Skin epidermis (tissue), 12 donors: ENCODE measurements around the gene SCG5.

Experiments
- H3K27ac ChIP-seq, 21 experiments: fragments of 200-600 bp; sonication (generic) in 11 of 21; one replicate each; pipeline ENCODE4 v1.5.0; 2020; ENCODE audit warnings: mild to moderate bottlenecking in 3 of 21, inconsistent platforms in 2 of 21, moderate library complexity in 2 of 21
- H3K4me3 ChIP-seq, 7 experiments: fragments of 200-600 bp; sonication (generic) in 2 of 7; one replicate each; pipeline ENCODE4 v1.5.0; 2020; ENCODE audit warnings: inconsistent platforms in 2 of 7, mild to moderate bottlenecking in 2 of 7, moderate library complexity in 1 of 7

Gene SCG5

DNA sequence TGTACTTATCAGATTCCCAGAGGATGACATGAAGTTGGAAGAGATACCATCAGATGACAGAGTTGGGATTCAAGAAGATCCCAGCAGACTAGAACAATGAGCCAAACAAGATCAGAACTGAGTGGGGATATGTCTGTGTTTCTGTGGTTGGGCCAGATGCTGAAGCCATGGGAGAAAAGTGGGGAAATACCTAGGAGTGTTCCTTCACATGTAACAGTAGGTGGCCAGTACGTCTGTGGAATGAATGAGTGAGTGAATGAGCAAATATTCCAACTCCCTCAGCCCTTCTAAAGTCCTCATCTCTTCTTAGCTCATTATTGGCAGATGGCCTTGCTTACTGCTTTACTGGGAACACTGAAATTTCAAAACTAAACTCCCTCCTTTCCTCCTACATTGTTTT lies 44.1 kb downstream of the SCG5 start:
- H3K27ac ChIP-seq = peak overlapping the region in 3 of 21 experiments; percentile 5 to 37 (median 14)
- H3K4me3 ChIP-seq = no peak overlapping the region

DNA sequence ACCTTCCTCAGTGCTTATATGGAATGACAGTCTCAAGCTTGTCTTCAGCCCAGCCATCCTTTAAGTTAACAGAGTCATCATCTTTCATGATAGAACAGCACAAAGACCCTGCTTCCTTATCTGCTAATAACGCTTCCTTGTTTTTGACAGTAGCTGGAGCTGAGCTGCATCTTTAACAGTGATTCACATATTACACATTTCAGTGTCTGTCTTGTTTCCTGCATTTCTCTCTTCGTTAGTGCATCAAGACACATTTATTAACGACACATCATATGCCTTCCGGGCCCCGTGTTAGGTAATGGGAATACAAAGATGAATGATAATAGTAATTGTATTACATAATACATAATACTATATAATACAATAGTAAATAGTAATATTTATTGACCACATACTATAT lies 46.0 kb downstream of the SCG5 start:
- H3K27ac ChIP-seq = peak overlapping the region in 3 of 21 experiments; percentile 5 to 47 (median 46)
- H3K4me3 ChIP-seq = no peak overlapping the region

DNA sequence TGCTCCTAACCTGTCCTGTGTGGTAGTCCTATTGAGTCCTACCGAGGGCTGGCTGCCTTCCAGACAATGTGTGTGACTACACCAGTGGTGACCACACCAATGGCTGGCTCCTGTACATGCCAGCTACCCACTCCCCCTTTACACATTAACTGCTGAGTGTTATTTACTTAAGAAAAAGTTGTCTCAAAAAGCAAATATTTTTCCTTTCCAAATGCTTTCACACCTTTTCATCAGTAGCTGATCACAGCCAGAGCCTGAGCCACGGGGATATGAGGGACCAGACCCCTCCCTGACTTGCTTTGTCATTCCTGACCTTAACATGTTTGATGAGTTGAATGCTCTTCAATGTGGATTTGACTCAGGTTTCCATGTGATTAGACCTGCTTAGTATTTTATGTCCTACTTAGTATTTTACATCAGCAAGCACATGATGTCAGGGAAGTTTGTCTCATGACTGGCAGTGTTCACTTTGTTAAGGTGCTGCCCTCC lies 46.7 kb downstream of the SCG5 start:
- H3K4me3 ChIP-seq = no peak overlapping the region
- H3K27ac ChIP-seq = peak overlapping the region in 5 of 21 experiments; percentile 5 to 47 (median 46)

DNA sequence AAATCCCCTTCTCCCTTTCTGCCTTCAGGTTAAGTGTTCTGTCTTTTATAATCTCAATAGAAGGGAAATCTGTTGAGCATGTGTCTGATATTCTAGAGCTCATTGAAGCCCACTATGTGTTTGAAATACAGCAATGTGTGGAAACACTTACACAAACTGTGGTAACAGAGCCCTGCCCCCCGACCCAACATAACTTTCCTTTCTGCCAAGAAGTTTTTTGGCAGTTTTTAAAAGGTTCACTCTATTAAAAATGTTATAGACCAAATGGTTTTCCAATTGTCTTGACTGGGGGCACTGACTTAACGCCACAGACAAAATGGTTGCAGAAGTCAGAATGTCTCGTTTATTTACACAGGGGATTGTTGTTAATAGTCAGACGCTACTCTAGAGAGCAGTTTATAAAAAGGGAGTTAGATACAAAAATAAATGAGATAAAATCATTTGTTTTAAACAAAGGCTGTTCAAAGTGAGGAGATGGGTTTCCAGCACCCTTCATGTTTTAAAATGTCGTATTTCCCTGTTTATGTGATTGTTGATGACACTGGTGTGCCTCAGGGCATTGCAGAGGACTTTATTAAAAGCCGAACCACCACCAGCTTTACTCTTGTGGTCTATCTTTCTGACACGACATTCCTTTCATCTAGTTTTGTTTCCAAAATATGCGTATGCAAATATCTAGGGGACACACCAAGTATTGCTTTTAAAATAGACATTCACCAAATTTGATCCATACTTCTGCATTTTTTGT lies 49.6 kb downstream of the SCG5 start:
- Histone ChIP-seq H3K27ac (no peak overlapping the region), H3K4me3 (no peak overlapping the region)

DNA sequence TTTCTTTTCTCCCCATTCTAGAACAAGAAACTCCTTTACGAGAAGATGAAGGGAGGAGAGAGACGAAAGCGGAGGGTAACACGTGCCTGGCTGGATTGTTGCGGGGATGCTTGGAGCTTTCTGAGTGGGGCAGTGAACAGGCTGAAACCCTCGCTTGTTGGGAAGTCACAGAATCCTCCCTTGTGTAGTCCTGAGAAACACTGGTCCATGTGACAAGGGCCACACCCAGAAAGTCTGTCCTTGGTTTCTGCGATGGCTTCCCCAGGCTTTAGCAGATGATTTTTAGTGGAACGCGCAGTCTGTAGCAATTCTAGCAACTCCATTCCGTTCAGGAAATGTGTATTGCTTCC lies 50.2 kb downstream of the SCG5 start:
- Histone ChIP-seq H3K27ac (no peak overlapping the region), H3K4me3 (no peak overlapping the region)

DNA sequence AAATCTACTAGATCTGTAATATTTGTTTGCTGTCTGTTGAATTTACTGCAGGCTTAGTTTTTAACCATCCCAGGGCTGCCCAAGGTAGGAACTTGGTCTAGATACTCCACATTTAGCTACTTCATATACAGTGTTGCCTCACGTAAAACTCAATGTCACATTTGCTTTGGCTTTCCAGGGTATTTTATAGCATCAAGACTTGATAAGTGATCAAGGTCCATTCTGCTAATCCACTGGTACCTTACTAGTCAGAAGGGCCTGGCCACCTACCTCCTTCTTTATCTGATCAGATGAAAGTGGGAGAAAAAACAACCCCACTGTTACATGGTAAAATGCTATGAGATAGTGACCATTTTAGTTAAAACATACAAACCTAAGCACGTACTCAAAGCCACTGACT lies 50.8 kb downstream of the SCG5 start:
- Histone ChIP-seq H3K4me3 (no peak overlapping the region), H3K27ac (no peak overlapping the region)

DNA sequence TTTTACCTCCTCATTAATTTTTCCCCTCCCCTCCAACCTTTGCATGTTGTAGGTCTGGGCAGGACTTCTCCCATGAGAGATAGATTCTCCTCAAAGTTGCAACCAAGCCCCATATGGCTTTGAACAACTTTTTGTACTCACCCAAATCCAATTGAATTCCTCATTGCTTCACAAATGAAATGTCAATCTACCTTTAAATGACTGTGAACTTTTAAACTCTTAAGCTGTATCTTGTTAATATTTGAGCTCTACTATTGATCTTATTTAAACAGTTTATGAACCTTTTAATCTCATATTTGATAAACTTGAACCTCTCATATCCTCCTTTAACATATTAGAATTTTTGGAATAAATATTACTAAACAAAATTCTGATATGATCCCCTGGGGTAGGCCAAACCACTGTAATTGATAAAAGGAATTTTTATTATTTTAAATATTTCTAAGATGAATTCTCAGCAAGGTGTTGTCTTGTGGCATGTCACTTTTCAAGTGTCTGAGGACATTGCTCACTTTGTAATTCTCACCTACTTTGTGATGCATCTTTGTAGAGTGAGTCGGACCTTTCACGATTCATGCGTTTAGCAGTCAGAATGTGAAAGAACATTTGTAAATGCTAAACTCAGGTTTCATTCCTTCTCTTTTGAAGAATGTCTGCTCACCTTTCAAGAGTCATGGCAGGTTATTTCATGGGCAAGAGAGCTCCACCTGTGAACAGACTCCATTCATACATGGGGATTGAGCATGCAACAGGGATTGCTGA lies 52.9 kb downstream of the SCG5 start:
- Histone ChIP-seq H3K27ac (no peak overlapping the region), H3K4me3 (no peak overlapping the region)

DNA sequence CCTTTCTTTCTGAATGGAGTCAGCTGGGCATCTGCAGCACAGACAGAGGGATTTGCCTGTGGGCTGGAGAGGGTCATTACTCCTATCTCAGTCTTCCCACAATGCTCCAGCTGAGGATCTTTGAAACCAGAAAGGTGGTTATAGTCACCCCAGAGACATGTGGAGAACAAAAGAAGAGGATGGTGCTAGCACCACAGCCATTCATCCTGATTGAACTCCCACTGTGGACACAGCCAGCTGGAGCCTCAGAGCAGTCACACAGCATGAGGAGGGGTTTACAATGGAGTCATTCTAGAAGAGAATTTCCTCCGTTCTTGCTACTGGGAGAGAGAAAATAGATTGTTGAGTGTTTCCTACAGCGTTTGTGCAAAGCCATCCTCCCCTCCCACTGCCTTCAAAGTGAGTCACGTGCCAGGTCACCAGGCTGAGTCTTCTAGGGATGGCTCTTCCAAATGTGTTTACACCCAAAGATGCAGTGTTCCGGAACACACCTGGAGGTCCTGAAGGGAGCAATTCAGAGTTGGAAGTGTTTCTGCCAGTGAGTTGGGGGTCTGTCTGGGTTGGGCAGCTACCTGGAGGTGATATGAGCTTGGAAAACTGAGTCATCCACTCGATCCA lies 57.4 kb downstream of the SCG5 start:
- no peak overlapping the region for H3K27ac ChIP-seq
- H3K4me3 ChIP-seq = no peak overlapping the region

DNA sequence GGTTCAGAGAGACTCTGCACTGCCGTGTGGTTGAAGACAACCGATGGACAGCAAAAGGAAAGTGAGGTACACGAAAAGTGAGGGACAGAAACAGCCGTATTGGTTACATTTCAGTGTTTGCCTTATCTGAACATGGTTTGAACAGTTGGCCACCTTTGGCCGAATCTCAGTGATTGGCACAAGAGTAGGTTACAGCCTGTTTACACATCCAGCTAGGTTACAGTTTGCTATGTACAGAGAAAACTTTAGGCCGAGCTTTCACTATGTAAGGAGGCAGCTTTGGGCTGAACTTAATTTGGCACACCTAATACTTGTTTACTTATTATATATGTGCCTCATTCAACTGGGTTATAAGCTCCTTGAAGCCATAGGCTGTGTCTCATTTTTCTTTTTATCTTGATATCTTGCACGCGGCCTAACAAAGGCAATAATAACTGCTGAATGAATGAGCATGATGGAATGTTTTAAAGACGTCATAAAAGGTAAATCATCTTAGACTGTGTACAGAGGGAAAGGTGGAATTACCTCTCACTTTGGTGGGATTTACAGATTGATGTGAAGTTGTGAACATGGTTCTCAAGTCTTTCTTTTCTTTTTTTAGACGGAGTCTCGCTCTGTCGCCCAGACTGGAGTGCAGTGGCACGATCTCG lies 59.1 kb downstream of the SCG5 start:
- no peak overlapping the region for H3K27ac ChIP-seq
- no peak overlapping the region for H3K4me3 ChIP-seq

DNA sequence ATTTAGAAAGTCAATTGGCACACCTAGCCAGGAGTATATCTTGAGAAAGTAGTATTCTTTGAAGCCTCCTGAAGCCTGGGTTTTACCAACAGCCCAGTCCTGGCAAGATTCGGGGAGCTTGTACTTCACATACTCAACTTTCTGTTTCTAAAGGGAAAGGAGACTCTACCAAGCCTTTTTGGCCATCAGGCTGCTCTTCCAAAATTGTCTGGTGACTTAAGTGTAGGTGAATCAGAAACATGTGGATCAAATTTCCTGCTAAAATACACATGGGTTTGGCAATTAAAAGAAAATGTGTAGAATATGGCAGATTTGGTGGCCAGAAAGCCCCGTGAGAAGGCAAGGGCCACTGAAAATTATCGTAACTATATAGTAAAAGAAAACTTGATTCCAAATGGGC lies 60.4 kb downstream of the SCG5 start:
- H3K27ac ChIP-seq = peak overlapping the region in 2 of 21 experiments; percentile 51 to 65

DNA sequence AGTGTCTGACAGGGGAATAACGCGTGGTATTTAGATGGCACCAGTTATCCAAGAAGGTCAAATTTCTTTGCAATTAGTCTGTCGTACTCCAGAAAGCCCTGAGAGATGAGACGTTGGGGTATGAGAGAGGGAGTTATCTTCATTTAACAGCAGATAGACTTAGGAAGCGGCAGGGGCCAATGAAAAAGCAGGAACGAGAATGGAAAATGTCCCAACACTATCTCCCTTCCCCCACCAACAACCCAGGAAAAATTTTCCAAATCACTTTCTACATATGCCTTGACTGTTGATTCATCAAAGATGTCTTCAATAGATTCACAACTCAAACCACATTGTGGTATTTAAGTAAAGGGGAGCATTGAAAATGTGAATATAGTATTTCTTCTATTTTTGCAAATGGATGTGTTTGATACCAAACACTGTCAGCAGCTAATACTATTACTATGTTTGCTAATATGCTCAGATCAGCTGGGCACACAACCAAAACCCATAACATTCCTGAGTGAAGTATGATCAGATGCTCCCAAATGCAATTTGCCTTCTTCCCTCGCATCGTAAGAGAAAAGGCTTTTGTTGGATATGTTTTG lies 63.0 kb downstream of the SCG5 start:
- H3K4me3 ChIP-seq = no peak overlapping the region
- H3K27ac ChIP-seq = peak overlapping the region in 1 of 21 experiments; percentile 13

More for the DNA sequence above, 60.4 kb downstream of the SCG5 start:
- H3K4me3 ChIP-seq = no peak overlapping the region

DNA sequence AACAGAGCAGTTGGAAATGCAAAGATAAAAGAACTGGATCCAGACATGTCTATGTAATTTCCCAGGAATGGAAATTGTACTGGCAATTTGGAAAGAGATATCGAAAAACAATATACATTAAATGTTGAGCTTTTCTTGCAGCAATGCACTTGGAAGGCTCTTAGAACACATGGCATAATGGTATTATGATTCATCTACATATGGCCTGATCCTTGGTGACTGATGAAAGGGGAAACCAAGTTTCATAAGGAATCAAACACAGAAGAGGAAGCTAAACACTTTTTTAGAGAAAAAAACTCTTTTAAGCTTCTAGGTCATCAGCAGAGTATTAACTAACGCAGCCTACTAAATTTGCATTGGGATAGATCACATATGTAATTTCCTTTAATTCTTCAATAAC lies 63.9 kb downstream of the SCG5 start:
- Histone ChIP-seq H3K27ac (peak overlapping the region in 3 of 21 experiments; percentile 15 to 61 (median 51)), H3K4me3 (no peak overlapping the region)

DNA sequence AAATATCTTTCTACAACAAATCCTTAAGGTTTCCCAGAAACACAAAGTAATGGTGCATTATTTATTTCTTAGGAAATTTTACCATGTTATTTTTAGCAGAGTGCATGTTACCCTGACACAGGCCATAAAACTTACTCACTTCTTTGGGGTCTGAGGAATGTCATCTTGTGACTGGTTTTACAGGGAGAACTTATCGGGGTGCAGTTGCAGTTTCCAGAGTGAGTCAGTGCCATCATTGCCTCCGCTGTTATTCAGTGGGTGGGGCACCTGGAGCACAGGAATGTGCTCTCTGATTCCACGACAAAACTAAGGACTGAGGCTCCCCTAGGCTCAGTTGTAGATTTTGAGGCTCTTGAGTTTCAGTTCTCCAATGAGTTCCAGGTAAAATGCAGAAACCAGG lies 65.2 kb downstream of the SCG5 start:
- no peak overlapping the region for H3K27ac ChIP-seq

DNA sequence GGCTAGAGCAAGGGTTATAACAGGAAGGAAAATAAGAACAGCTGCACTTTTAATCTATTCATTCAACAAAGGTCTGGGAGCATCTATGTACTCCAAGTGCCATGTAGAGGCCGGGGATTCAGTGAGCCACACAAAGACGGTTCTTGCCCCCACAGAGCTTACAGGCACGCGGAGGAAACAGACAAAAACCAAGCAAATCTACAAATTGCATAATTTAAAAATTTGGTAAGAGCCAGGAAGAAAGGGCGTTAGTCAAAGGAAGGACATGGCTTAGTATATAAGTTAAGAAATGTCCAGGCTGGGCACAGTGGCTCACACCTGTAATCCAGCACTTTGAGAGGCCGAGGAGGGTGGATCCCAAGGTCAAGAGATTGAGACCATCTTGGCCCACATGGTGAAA lies 65.9 kb downstream of the SCG5 start:
- H3K4me3 ChIP-seq = no peak overlapping the region
- no peak overlapping the region for H3K27ac ChIP-seq

More for the DNA sequence above, 65.2 kb downstream of the SCG5 start:
- H3K4me3 ChIP-seq = no peak overlapping the region

DNA sequence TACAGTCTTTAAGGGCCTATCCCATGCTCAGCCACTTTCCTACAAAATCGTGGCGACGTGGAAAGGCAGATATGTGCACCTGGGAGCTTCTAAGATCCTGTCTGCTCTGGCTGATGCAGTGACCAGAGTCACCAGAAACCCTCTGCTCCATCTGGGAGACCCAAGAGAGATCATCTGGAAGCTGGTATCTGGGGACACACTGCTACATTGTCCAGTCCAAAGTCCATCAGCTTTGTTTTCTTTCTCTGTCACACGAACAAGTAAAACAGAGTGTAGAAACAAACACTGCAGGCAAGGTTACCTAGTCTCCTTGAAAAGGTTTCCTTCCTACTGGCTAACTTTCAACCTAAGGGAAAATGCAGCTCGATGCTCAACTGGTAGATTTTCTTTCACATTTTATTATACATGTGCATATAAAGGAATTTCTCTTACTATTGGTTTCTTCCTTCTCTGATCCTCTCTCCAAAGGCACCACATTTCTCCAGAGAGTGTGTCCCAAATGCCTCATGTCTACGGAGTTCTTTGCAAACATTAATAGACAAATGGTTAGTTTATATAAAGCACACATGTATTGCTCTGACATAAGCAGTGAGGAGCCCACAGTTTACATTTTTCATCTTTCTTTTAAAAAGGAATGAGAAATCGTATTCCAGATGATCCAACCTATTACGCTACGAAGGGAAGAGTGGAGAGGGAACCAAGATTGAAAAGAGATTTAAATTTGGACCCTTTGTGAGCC lies 68.0 kb downstream of the SCG5 start:
- H3K4me3 ChIP-seq = no peak overlapping the region
- no peak overlapping the region for H3K27ac ChIP-seq

DNA sequence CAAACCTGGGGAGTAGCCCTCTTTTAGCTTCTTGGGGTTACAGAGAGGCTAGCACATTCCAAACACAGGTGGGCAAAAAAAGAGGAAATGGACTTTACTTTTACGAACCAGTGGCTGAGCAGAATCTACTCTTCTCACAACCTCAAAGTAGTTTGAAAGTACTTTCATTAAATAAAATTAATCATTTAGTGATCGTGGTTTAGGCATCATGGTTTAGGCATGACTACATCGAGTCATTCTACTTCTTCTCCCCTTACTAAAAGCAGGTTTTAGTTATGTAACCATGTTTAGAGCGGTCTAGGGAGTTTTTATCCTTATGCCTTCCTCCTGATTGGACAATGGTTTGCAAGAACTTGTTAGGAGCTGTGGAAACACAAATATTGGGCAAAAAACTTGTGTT lies 73.8 kb downstream of the SCG5 start:
- no peak overlapping the region for H3K27ac ChIP-seq
- no peak overlapping the region for H3K4me3 ChIP-seq

DNA sequence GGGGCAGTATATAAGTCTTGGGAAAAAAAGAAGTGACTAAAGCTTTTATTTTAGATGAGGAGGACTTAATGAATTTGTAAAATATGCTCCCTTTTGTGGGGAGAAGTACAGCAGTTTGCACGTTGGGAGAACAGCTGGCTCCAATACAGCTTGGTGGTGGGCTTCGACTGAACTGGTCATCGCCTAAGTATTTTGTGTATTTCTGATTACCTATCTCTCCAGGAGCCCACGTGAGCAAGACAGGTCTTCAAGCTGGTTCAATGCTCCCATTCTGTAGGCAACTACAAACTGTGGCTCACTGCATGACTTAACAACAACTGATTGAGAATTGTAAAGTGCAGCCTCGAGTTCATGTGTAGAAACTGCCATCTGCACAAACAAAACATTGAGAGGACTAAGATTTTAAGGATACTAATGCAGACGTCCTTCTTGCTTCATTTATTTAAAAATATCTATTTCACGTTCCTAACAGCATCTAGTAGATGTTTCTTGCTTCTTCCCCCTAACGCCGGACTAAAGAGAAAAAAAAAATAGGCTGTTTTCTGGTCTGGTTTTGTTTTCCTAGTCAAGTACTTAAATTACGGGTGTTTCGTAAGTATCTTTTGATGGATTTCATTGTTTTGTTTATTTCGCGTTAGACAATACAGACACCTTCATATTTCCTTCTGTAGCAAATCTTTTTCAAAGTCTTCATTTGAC lies 74.9 kb downstream of the SCG5 start:
- Histone ChIP-seq H3K27ac (no peak overlapping the region), H3K4me3 (no peak overlapping the region)

DNA sequence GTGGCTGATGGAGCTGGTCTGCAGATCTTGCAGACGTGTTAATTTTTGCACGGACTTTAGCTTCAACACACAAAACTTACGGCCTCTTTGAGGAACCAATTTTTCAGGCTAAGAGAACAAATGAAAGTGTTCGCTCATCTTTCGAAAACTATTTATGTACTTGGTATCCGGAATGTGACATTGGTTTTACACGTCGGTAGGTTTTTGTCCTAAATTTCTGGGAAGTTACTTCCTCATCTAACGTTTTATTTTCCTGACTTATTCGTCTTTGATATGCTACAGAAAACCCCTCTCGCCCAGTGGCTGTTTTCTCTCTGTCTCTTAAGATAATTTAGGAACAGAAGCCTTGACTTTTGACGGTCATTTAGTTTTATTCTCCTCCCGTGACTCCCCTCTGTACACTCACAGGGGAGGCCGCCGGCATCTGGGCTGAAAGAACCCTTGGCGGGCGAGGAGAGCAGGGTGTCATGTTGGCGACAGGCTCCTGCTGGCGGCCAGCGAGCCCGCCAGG lies 75.5 kb downstream of the SCG5 start:
- Histone ChIP-seq H3K4me3 (peak overlapping the region; percentile 28 to 45 (median 34)), H3K27ac (peak overlapping the region in 12 of 21 experiments; percentile 5 to 86 (median 62))
